Muscle of back (tissue), 11 donors: ENCODE measurements around the gene GNLY. TPM values are rescaled to one million over a fixed set of nuclear protein-coding genes. Genes with fewer than 3 reads are reported as not detected.
"Not testable (repeated sequence)": the region's sequence is repeated elsewhere in the genome, so short reads cannot be mapped to it uniquely, and the experiment has no call there.

ENCODE experiments used
- DNase-seq, 3 donors: peaks; one replicate each; pipeline versions ENCODE4 v3.0.0 to v3.0.0-alpha.2; 2013
- polyA plus RNA-seq, 10 donors: library from polyadenylated mRNA; unstranded; fragments of 120-200 nt; gene quantifications; one replicate each; pipeline ENCODE4 v1.2.1, GENCODE V29; 2013; ENCODE audit not compliant: insufficient read length in 10 of 10

The GNLY gene
- polyA plus RNA-seq, 10 donors = 0.50 to 3.6 (median 1.0) TPM

DNA sequence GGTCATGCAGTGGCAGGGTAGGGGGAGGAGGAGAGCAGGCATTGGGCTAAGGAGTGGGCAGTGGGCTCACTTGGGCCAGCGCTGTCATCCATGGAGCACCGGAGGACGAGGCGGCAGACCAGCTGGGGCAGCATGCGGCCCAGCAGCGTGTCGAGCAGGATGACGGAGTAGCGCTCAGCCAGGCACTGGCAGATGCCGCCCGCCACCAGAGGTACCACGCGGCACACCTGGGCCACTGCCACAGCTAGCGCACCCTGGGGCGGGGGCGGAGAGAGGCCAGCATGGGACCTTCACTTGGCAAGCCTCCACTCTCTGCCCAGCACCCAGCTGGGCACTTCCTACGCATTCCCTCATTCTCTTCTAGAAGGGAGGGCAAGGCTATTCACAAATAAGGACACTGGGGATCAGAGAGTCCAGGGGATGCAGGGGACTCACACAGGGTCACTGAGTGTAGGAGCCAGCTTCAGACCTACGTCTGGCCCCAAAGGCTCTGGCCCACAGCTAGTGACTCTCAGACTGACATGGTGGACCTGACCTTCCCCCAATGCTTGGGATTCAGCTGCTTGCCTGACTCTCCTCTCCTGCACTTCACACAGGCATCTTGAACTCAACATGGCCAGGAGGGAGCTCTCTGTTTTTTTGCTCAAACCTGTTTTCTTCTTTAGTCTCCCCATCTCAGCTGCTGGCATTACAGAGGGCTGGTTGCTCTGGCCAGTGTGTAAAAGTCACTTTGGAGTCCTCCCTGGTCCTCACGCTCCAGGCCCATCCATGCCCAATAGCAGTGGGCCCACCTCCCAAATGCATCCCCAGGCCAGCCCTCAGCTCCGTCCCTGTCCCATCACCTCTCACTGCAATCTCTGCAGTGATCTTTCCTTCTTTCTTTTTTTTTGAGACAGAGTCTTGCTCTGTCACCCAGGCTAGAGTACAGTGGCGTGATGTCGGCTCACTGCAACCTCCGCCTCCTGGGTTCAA is 30.3 kb upstream of the GNLY start:
- DNase-seq = no peak

DNA sequence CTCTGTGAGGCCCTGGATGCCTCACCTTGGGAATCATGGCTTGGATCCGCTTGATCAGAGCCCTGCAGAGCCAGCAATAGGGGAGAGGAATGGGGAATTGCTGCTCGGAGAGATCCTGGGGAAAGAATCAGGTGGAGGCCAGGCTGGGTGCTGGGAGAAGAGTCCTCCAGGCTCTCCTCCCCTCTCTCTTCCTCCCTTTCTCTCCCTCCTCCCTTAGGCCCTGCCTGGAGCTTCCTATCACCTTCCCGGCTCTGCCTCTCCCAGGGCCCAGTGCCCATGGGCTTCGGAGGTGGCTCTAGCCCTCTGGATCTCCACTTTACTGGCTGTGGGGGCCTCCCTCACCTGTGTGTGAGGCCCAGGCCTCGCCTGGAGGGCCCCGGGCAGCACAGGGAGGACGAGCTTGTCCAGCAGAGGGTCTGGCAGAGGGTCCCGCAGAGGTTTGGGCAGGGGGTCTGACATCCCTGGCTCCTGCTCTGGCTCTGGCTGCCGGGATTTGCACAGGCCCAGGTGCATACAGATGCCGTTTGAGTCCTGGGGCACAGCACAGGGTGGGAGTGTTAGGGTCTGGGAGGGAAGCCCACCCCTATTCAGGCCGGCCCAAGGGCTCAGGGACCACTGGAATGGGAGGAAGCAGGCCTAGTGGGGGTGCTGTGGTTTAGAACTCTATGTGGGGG is 28.8 kb upstream of the GNLY start:
- DNase-seq = no peak

DNA sequence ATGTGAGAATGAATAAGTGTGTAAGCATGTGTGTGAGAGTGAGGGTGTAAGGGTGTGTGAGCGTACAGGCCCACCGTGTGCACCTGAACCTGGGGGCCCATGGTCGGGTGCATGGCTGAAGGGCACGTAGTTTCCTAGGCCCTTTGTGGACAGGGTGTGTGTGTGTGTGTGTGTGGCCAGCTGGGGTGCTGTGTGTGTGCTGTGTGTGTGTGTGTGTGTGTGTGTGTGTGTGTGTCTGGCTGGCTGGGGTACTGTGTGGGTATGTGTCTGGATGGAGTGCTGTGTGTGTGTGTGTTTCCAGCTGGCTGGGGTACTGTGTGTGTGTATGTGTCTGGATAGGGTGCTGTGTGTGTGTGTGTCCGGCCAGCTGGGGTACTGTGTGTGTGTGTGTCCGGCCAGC is 28.1 kb upstream of the GNLY start:
- no peak for DNase-seq

DNA sequence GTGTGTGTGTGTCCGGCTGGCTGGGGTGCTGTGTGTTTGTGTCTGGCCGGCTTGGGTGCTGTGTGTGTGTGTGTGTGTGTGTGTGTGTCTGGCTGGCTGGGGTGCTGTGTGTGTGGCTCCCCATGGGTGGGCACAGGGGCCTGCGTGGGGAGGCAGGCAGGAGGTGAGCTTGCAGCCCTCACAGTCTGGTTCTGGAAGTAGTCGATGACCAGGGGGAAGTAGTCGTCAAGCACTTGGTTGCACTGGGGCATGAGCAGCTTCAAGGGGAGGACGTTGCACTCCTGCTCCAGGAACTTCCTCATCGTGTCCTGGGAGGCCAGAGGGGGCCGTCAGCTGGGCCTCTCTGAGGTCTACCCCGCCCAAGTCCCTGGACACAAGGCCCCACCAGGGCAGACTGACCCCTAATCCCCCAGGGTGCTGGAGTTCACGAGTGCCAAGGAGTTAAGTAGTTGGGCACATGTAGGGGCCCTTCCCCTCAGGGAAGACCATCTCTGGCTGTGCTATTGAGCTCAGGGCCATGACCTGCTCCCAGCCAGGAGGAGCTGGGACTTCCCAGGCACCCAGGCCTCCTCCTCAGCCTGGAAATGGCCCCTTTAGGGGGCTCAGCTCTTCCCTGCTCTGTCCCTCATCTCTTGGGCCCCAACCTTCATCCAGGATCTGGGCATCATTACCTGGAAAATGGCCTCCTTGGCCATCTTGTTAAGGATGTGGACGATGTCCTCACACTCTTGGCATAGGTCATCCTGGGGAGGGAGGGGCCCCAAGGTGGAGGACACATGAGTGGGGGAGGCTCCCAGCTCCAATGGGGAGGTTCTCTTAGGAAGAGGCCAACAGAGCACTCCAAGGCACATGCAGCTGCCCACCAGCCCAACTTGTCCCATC is 27.5 kb upstream of the GNLY start:
- DNase-seq = no peak

- no peak for DNase-seq
These were observed 26.6 kb upstream of the GNLY start for GRCh38 chr2:85667561-85668008.

DNA sequence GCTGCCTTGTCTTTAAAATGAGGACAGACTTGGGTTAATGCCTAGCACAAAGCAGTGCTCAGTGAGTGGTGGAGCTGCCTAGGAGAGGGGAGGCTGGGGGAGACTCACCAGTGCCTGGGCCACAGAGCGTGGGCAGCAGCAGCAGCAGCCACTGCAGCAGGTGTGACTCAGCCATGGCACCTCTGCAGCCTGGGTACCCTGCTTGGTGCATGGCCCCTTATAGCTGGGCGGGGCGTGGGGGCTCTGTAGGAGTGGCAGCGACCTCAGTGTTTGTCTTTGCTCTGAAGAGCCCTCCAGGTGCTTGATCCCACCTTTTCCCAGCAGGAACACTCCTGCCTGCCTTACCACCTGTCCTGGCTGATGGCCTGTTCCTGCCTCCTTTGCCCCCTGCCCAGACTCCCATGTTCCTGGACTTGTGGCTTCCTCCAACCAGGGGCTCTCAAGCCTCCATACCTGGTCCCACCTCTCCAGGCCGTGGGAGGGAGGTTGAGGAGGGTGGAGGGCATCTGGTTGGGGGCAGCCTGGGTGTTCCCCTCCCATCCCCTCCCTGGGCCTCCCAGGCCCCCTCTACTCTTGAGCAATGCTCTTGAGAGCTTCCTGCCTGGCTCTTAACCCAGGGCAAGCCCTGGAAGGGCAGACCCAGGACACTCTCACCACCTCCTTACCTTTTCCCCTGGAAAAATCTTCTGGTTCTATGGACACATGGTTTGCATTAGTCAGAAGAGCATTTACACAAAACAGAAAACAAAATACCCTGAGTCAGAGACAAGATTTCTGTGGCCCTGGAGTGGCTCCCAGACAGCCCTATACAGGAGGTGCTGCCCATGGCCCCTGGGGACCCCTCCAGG is 25.9 kb upstream of the GNLY start, which contains the start of gene SFTPB:
Gene SFTPB, minus strand, starts transcription at position 191 of the 848 bp plus-strand sequence. Its CDS starts 16 bp downstream, at position 175.
- no peak for DNase-seq

DNA sequence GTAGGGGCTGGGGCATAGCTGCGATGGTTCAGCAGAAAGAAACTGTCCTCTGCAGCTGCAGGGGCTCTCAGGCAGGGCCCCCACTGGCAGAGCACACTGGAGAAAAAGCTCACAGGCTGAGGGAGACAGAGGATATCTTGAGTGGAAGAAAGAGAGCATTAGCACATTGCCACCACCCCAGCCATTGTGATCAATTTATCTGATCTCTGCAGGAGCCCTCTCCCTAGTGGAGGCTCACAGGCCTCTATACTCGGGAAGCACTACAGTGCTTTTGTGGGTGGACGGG is 25.4 kb upstream of the GNLY start:
- DNase-seq = no peak

GRCh38 chr2:85669549-85669948 is 24.6 kb upstream of the GNLY start:
- no peak for DNase-seq

- DNase-seq = not testable (repeated sequence)
These were observed 23.7 kb upstream of the GNLY start for GRCh38 chr2:85670416-85670815.

DNA sequence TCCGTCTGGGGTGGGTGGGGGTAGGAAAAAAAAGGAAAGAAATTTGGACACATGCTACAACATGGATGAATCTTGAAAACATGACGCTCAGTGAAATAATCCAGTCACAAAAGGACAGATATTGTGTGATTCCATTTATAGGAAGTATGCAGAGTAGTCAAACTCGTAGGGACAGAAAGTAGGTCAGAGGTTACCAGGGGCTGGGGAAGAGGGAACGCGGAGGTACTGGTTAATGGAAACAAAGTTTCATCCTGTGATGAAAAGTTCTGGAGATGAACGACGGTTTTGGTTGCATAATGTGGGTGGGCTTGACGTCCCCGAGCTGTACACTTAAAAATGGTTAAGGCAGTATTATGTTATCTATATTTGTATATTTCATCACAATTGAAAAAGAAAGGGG is 21.7 kb upstream of the GNLY start:
- no peak for DNase-seq

DNA sequence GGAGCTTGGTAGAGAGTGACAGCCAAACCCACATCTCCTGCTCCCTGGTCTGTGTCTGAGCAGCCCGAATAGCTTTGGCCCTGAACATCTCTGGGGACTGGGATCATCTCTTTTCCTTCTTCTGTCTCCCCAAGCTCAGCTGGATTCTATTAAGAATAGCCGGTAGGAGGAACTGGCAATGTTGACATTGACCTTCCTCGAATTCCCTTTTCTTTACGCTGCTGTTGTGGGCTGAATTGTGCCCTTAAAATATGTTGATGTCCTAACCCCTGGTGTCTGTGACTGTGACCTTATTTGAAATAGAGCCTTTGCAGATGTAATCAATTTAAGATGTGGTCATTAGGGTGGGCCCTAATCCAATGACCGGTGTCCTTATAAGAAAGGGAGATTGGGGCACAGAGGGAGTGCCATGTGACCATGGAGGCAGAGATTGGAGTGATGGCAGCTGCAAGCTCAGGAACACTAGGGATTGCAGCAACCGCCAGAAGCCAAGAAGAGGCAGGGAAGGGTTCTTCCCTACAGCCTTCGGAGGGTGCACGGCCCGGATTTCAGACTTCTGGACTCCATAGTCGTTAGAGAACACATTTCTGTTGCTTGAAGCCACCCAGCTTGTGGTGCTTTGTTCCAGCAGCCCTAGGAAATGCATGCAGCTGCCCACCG is 20.3 kb upstream of the GNLY start:
- no peak for DNase-seq

- DNase-seq = no peak
These were observed 19.7 kb upstream of the GNLY start for GRCh38 chr2:85674417-85674816.

DNA sequence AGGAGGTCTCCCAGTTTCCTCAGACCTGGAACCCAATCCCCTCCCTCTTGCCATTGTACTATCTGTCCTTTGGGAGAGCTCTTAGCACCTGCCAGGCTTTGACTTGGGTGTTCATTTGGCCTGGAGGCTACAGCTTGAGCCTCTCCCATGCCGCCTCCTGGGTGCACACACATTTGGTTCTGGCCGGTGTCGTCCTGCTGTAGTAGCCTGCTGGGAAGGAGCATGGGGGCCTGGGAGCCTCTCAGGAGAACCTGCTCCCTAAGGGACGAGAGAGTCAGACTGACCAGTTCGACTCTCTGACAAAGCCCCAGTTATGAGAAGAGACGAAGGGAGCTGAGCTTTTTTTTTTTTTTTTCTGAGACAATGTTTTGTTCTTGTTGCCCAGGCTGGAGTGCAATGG is 18.7 kb upstream of the GNLY start:
- no peak for DNase-seq

DNA sequence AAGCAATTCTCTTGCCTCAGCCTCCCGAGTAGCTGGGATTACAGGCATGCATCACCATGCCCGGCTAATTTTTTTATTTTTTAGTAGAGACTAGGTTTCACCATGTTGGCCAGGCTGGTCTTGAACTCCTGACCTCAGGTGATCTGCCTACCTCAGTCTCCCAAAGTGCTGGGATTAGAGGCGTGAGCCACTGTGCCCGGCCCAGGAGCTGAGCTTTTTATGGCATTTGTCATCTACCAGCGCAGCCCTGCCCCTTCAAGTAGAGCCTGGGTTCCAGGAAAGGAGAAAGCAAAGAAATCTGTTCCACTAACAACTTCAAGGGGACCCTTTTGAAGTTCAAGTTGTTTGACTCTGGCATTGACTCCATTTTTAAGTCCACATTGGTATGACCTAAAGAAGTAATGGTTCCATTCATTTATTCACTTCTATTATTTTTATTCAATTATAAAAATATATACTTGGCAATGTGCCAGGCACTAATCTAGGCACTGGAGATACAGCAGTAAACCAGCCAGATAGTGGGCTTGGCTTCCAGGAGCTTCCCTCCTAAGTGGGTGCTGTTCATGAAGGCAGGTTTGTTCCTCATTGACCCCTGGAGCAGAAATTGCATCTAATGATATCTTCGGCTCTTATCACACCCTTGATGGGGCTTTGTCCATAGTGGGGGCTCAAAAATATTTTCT is 18.2 kb upstream of the GNLY start:
- no peak for DNase-seq

GRCh38 chr2:85678377-85678776 is 15.8 kb upstream of the GNLY start:
- DNase-seq = no peak

- DNase-seq = peak; percentile 53 to 84 (median 78)
These were observed 15.1 kb upstream of the GNLY start for GRCh38 chr2:85678794-85679672.

DNA sequence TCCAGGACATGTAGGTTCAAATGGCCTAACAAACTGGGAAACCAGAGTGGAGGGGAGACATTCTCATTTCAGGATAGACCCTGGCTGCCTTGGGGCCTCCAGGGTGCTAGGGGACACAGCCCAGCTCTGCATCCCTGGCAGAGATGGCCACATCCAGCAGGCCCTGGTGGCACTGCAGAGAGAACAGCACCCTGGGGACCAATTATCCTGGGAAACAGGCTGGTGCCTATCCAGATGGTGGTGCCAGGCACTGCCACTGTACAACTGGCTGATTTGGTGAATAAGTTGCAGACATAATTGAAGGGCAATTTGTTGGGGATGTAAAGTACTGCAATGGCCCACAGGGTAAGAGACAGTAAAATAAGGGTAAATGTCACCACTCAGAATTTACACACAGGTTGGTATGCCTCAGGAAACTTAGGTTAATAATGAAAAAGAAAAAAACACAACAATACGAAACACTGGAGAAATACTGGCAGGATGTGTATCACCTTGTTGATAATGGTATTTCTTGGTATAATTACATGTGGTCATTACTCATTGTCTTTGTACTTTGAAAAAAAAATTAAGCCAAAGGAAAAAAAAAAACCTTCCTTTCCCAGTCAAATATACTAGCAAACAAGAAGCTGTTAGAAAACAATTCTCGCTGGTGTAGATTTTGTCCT is 13.3 kb upstream of the GNLY start:
- DNase-seq = no peak

- DNase-seq = no peak
These were observed 12.8 kb upstream of the GNLY start for GRCh38 chr2:85681372-85681763.
